Hematopoietic multipotent progenitor cell treated with erythropoietin and hydrocortisone succinate and interleukin-3 and kit ligand, for 6 days (in vitro differentiated cells): Measurements from ENCODE around the gene METTL2A.
A peak's percentile ranks its signal among the peaks of the same experiment; 100 is the strongest.
"Not testable (repeated sequence)": the region's sequence is repeated elsewhere in the genome, so short reads cannot be mapped to it uniquely, and the experiment has no call there.

Source experiments
- DNase-seq: peaks from one replicate; pipeline ENCODE4 v3.0.0-alpha.2; 2015

Gene METTL2A

DNA sequence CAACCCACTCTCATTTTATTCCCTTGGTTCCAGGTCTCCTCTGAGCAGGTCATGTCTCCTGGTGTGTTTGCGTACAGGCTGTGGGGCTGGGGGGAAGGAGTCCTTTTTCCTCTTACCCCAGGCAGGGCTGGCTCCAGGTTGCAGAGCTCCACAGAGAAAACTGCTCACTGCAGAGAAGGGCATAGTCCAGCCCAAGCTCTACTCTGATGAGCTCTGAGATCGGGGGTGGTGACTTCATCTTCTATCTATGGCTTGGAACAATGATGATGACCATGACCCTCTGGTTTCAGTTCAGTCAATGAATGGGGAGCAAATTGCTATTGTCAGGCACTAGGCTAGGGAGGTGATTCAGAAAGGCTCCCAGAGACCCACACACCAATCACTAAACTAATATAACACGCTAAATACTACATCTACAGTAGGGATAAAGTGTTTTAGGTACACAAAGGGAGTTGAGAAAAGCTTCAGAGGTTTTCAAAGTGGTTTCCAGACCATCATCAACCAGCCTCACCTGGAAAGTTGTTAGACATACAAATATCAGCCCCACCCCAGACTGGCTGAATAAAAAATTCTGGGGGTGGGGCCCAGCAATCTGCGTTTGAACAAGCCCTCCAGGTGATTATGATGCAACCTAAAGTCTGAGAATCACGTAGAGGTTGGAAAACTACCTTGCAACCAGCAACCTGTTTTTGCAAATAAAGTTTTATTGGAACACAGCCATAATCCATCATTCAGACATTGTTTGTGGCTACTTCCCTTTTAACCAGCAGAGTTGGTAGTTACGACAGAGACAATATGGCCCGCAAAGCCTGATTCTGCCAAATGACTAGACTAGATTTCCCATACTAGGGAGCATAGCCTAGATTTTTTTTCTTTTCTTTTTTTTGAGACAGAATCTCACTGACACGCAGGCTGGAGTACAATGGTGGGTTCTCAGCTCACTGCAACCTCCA is 49.6 kb downstream of the METTL2A start:
- not testable (repeated sequence) for DNase-seq

DNA sequence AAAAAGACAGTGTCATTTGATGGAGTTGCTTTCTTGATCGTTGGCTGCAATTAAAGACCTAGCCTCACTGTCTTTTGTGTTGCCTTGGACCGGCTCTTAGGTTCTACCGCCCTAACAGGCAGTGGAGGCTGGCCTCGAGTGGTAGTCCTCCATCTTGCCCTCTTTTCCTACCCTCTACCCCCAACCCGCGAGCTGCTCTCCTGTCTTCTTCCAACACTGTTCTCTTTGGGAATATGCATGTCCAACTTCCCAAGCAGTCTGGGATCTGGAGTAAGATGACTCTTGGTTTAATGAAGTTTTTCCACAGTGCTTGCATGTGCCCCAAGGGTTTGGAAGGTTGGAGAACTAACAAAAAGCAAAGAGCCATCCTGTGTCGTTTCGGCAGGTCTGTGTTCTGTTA is 53.4 kb downstream of the METTL2A start:
- DNase-seq: not testable (repeated sequence)

DNA sequence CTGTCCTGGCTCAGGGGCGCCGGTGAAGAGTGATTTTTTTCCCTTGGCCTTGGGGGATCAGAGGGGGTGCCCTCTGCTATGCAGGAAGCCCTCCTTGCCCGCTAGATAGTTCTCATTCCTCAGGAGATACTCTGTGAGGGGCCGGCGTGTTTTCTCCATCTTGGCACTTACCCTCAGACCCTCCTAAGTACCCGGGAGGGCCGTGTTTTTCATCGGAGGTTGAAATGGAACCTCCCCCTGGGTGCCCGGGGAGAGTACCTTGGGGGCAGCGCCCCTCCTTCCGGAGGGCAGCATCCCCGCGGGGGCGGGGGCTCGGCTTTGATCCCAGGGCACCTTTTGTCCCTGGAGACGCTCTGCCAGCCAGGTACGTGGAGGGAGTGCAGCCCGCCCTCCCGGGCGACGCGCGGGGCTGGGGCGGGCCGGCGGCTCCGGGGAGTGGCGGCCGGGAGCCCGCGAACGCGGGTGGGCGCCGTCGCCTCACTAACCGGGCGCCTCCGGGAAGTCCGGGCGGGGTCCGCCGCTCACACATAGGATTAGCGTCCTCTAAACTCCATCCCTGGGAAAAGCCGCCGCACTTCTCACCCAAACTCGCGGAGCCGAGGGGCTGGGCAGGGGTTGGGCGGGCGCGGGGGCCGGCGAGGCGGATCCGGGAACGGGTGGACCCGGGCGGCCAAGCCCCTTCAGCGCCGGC is 54.2 kb downstream of the METTL2A start:
- DNase-seq: peak; percentile 33

DNA sequence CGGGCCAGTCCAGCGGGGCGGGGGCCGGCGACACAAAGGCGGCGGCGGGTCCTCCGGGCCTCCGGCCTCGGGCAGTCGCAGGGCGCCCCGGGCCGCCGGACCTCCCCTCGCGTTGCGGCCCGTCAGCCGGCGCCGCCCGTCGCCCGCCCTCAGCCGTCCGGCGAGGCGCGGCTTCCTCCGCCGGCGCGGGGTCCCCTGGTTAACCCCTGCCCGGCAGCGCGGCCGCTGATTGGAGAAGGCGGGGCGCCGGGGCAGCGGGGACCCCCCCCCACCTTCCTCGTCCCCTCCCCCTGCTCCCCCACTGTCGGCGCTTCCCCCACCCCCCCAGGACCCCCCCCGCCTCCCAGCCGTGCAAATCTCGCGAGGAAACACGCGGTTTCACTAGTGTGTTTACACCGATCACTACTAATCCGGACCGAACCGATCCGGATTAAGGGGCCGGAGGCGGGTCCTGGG is 54.8 kb downstream of the METTL2A start, which contains the start of gene TLK2:
TSS of gene TLK2 (plus strand) at position 402 of the 456 bp plus-strand sequence. CDS start 2,301 bp downstream, outside the sequence.
- peak; percentile 86 for DNase-seq

DNA sequence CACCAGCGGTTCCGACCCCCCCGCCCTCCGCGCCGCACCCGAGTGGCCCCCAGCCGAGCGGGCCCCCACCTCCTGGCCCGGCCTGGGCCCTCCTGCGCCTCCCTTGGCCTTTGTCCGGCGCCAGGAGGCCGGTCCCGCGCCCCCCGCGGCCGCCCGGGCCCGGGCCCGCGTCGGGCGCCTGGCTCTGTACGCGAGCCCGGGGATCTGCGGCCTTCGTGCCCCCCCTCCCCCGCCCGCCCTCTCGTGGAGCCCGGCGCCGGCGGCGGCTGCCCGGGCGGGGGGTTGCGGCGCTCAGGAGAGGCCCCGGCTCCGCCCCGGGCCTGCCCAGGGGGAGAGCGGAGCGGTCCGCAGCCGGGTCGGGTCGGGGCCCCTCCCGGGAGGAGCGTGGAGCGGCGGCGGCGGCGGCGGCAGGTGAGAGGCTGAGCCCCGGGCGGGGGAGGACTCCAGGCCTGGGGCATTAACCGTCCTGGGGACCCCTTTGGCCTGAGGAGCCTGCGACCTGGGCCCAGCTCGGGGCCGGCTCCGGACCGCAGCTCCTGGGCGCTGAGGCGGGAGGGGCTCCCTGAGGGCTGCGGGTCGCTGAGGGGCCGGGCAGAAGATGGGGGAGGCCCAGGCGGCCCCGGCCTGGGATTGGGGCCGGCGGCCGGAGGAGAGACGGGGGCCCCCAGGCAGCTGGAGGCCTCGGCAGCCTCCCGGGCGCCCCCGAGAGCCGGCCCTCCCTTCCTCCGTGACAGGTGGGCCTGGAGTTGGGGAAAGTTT is 55.4 kb downstream of the METTL2A start:
- peak; percentile 25 for DNase-seq

DNA sequence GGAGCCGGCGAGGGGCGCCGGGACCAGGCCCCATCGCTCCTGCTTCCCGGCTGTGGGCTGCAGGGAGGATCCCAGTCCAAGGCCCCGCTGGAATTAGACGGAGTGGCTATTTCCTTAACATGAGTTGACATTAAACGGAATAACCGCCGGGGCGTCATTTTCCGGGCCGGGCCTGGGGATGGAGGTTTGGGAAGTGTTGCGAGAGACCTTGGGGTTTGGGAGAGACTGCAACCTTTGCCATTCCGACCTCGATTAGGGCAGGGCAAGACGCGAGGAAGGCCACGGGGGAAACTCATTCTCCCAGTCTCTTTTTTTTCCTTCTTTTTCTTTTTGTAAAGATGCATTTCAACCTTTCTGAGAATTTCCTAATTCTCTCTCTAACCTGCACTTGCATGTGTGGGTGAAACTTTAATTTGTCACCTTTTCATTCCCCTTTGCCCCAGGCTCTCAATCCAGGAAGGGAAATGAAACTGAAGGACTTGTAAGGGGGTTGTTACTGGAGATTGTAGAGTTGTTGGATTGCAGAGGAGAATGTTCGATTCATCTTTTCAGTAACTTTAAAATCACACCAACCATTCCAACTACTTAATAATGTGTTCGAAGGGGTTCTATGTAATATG is 56.1 kb downstream of the METTL2A start:
- DNase-seq: peak; percentile 33

DNA sequence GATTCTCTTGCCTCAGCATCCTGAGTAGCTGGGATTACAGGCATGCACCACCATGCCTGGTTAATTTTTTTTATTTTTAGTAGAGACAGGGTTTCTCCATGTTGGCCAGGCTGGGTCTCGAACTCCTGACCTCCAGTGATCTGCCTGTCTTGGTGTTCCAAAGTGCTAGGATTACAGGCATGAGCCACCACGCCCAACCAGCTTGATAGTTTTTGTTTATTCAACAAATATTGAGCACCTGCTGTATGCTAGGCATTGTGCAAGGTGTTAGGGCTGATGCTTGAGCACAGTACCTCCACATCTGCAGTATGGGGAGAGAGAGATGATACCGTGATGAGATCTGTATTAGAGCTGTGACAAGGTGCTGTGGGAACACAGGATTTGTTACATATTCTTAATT is 58.9 kb downstream of the METTL2A start:
- DNase-seq: not testable (repeated sequence)

DNA sequence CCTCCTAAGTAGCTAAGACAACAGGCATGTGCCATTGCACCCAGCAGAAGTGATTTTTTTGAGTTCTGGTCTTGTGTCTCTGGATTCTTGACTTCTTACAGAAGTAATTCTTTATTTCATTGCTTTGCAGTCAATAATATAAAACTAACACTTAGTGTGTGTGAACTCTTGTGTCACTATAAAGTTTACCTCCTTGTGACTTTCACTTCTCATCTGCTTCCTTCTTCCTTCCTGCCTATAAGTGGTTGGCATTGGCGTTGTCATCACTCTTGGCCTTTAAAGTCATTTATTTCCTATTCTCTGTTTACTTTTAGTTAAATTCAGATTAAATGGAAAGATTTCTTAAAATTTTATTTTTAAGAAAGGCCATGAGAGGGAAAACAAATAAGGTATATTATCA is 67.3 kb downstream of the METTL2A start:
- DNase-seq: not testable (repeated sequence)

DNA sequence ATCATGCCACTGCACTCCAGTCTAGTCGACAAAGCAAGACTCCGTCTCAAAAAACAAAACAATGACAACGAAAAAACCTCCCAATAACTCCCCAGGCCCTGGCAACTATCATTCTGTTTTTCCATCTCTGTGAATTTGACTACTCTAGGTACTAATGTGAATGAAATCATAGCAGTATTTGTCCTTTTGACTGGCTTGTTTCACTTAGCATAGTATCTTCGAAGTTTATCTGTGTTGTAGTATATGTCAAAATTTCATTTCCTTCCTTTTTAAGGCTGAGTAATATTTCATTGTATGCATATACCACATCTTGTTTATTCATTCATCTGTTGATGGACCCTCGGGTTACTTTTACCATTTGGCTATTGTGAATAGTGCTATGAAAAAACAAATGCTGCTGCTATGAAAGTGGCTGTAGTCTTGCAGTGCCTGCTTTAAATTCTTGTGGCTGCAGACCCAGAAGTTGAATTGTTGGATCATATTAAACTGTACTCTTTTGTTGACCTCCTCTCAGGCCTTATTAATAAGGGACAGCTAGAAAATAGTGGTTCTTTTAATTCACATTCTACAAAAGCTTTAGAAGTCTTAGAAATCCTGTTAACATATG is 69.5 kb downstream of the METTL2A start:
- DNase-seq: not testable (repeated sequence)

DNA sequence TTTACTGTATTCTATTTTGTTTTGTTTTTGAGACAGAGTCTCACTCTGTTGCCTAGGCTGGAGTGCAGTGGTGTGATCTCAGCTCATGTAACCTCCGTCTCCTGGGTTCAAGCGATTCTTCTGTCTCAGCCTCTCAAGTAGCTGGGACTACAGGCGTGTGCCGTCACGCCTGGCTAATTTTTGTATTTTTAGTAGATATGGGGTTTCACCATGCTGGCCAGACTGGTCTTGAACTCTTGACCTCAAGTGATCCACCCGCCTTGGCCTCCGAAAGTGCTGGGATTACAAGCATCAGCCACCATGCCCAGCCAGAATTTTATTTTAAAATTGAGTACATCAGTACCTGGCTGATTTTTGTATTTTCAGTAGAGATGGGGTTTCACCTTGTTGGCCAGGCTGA is 70.4 kb downstream of the METTL2A start:
- DNase-seq: not testable (repeated sequence)

DNA sequence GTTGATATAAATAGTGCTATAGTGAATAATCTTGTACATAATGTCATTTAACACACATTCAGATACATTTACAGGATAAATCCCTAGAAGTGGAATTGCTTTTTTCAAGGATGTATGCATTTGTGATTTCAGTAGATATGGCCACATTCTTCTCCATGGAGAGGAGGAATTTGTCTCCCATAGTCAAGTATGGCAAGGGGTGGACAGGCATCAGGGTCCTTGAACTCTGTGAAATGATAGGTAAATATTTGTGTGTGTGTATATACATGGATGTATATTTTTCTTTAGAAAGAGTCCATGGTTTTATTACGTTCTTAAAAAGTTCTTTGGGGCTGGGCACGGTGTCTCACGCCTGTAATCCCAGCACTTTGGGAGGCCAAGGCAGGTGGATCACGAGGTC is 72.6 kb downstream of the METTL2A start:
- not testable (repeated sequence) for DNase-seq

DNA sequence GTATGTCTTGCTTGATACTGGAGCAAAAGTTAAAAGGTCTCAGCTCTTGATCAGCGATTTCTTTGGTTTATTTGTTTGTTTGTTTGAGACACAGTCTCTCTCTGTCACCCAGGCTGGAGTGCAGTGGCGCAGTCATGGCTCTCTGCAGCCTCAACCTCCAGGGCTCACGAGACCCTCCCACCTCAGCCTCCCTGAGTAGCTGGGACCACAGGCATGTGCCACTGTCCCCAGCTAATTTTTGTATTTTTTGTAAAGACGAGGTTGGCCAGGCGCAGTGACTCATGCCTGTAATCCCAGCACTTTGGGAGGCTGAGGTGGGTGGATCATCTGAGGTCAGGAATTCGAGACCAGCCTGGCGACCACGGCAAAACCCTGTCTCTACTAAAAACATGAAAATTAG is 75.1 kb downstream of the METTL2A start:
- not testable (repeated sequence) for DNase-seq
